RWPE1 (cell line): ENCODE measurements around the gene DUSP22.
"Not testable (repeated sequence)": the region's sequence is repeated elsewhere in the genome, so short reads cannot be mapped to it uniquely, and the experiment has no call there.

Experiments
- CTCF ChIA-PET: fragments of 350-600 bp; sonication (Branson Sonifier 250); formaldehyde crosslinking; extraction: SDS; loops from one replicate; lab custom pipeline; 2021; lab: Yijun Ruan, JAX
- POLR2A ChIA-PET: fragments of 400-600 bp; formaldehyde crosslinking; extraction: SDS; loops from one replicate; lab custom pipeline; 2020; ENCODE audit warnings: antibody characterized with exemption; ENCODE audit not compliant: low non-redundant PET; lab: Yijun Ruan, JAX
- DNase-seq: peaks from one replicate; pipeline ENCODE4 v3.0.0; 2012; ENCODE audit warnings: low spot score
- H3K27ac ChIP-seq: fragments of 450-650 bp; 2 replicates; pipeline ENCODE4 v1.5.1; 2017
- CTCF ChIP-seq: fragments of 450-650 bp; conservative IDR thresholded peaks from 2 replicates; pipeline ENCODE4 v1.5.1; 2017; ENCODE audit warnings: low read depth, mild to moderate bottlenecking

Gene DUSP22

GRCh38 chr6:291697-292505 lies at the start of gene DUSP22:
Gene DUSP22 (plus strand): TSS chr6:292487. CDS start chr6:292540, 53 bp downstream.
- H3K27ac ChIP-seq, result peak within 1 kb of the TSS; percentile 97
- CTCF ChIA-PET, result no interaction called here
- DNase-seq, result peak; percentile 97
- POLR2A ChIA-PET, result no interaction called here
- no peak for TF ChIP-seq CTCF

GRCh38 chr6:246352-246751 lies 45.9 kb upstream of the DUSP22 start:
- no peak for DNase-seq
- ChIA-PET POLR2A (no interaction called here), CTCF (interaction anchor here (0.7 kb wide), 1 partner anchor 176 kb away, joined by 3 read pairs; no protein-coding TSS in a partner anchor)
- no peak overlapping the region for H3K27ac ChIP-seq
- no peak for TF ChIP-seq CTCF

GRCh38 chr6:247351-247750 lies 44.9 kb upstream of the DUSP22 start:
- ChIA-PET CTCF (no interaction called here), POLR2A (no interaction called here)
- DNase-seq, result no peak
- no peak overlapping the region for H3K27ac ChIP-seq
- no peak for TF ChIP-seq CTCF

GRCh38 chr6:248046-248445 lies 44.2 kb upstream of the DUSP22 start:
- CTCF ChIA-PET, POLR2A ChIA-PET, H3K27ac ChIP-seq, DNase-seq: not testable (repeated sequence)

GRCh38 chr6:250676-251075 lies 41.6 kb upstream of the DUSP22 start:
- CTCF ChIA-PET, result no interaction called here
- POLR2A ChIA-PET, result no interaction called here
- no peak for DNase-seq
- H3K27ac ChIP-seq, result no peak overlapping the region
- TF ChIP-seq CTCF, result no peak

- peak; percentile 70 for DNase-seq
These were observed 40.4 kb upstream of the DUSP22 start for GRCh38 chr6:251920-252319.

More at GRCh38 chr6:251920-252319, 40.4 kb upstream of the DUSP22 start:
- no peak for TF ChIP-seq CTCF
- POLR2A ChIA-PET, result no interaction called here
- no peak overlapping the region for H3K27ac ChIP-seq
- CTCF ChIA-PET, result interaction anchor here (0.7 kb wide), 1 partner anchor 51 kb away, joined by 3 read pairs; no protein-coding TSS in a partner anchor
